ENCODE measurements around the gene DSTN.

The DSTN gene

GRCh38 chr20:17614812-17615644, 45.2 kb downstream of the DSTN start:
- H3K4me3 ChIP-seq (ENCODE audit: low read length), result no peak overlapping the region
- no peak for DNase-seq (ENCODE audit: low read depth)
- no peak for TF ChIP-seq CTCF (conservative IDR thresholded peaks at IDR 0.05; ENCODE audit: low read depth, low read length)

GRCh38 chr20:17615645-17616479, 46.0 kb downstream of the DSTN start:
- no peak for TF ChIP-seq CTCF (conservative IDR thresholded peaks at IDR 0.05; ENCODE audit: low read depth, low read length)
- no peak overlapping the region for H3K4me3 ChIP-seq (ENCODE audit: low read length)
- DNase-seq (ENCODE audit: low read depth), result no peak

GRCh38 chr20:17616480-17617211, 46.8 kb downstream of the DSTN start:
- no peak for DNase-seq (ENCODE audit: low read depth)
- no peak for TF ChIP-seq CTCF (conservative IDR thresholded peaks at IDR 0.05; ENCODE audit: low read depth, low read length)
- no peak overlapping the region for H3K4me3 ChIP-seq (ENCODE audit: low read length)

GRCh38 chr20:17617212-17617867, 47.5 kb downstream of the DSTN start:
- TF ChIP-seq CTCF (conservative IDR thresholded peaks at IDR 0.05; ENCODE audit: low read depth, low read length), result peak; percentile 71
- no peak for DNase-seq (ENCODE audit: low read depth)
- no peak overlapping the region for H3K4me3 ChIP-seq (ENCODE audit: low read length)

GRCh38 chr20:17617868-17618672, 48.2 kb downstream of the DSTN start:
- H3K4me3 ChIP-seq (ENCODE audit: low read length), result no peak overlapping the region
- DNase-seq (ENCODE audit: low read depth), result no peak
- no peak for TF ChIP-seq CTCF (conservative IDR thresholded peaks at IDR 0.05; ENCODE audit: low read depth, low read length)

- DNase-seq (ENCODE audit: low read depth), result no peak
- H3K4me3 ChIP-seq (ENCODE audit: low read length), result no peak overlapping the region
- TF ChIP-seq CTCF (conservative IDR thresholded peaks at IDR 0.05; ENCODE audit: low read depth, low read length), result no peak
These were observed 48.8 kb downstream of the DSTN start for GRCh38 chr20:17618673-17619013.
